ENCODE measurements around the gene ADIRF.
"Not testable (repeated sequence)": the region's sequence is repeated elsewhere in the genome, so short reads cannot be mapped to it uniquely, and the experiment has no call there.

The ADIRF gene

DNA sequence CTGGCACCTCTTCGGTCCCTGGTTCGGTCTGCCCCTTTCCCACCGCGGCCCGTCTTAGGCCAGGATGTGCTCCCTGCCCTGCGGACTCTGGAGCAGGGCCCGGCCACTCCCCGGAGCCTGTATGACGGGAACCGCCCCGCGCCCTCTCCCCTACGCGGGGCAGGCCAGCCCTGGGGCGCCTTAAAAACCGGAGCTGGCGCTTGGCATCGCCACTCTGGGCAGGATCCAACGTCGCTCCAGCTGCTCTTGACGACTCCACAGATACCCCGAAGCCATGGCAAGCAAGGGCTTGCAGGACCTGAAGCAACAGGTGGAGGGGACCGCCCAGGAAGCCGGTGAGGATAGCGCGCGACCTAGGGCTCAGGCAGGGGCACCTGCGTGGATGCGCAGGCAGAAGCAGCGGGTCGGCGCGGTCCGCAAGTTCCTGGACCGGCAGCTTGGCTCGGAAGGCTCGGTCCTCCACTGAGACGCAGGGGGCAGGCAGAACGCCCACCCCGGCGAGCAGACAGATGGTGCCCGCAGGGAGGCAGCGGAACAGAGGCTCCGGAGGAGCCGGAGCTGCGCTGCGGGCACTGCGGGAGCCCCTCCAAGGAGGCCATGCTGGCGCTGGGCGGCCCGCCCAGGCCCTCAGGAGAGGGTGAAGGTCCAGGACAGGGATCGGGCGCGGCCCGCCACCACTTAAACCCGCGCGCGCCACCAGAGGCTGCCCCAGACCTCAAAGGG, at the start of gene ADIRF:
ADIRF (plus strand) TSS at position 212 of the 723 bp plus-strand sequence; CDS start at position 275, 63 bp downstream.
- DNase-seq = peak; percentile 83

- DNase-seq = no peak
Measured at GRCh38 chr10:86922553-86922961, 45.7 kb upstream of the ADIRF start.

GRCh38 chr10:86929468-86930380, 38.6 kb upstream of the ADIRF start:
- DNase-seq = no peak

- no peak for DNase-seq
Measured at GRCh38 chr10:86931872-86932271, 36.4 kb upstream of the ADIRF start.

DNA sequence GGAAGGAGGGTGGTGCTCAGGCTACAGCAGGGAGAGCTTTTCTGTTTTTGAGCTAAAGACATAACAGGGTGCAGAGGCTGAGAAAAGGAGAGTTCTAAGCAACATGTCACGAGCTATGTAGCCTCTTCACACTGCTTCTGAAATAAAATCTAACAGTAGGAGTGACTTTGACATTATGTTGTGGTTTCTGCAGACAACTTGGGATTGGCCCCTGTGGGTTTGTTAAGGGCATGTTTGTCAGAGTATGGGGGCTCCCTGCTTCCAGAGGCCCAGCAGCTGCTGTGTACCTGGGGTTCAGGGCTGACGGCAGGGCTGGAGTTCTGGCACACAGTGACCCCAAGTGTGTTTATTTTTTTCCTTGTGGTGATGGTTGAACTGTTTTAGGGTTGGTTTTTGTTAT, 35.6 kb upstream of the ADIRF start:
- DNase-seq = no peak

GRCh38 chr10:86934162-86934711, 34.0 kb upstream of the ADIRF start:
- peak; percentile 52 for DNase-seq

- DNase-seq = peak; percentile 62
Measured at GRCh38 chr10:86936661-86937501, 31.4 kb upstream of the ADIRF start.

DNA sequence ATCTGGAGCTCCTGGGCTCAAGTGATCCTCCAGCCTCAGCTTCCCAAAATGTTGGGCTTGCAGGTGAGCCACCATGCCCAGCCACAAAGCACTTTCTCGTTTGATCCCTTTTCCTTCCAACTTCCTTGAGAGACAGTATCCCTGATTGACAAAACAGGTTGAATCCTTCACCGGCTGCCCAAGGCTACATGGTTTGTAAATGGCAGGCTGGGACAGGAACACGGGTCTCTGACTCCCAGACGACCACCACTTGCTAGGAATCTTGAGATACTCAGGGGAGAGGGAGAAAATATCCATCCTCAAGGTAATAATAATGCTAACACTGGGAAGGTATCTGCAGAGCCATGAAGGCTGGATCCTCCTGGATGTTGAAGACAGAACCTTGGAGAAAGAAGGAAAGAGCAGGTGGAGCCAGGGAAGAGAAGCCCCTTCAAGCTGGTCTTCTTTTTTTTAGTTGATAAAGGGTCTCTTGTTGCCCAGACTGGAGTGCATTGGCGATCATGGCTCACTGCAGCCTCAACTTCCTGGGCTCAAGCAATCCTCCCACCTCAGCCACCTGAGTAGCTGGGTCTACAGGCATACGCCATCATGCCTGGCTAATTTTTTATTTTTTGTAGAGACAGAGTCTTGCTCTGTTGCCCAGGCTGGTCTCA, 30.7 kb upstream of the ADIRF start:
- DNase-seq = no peak

DNA sequence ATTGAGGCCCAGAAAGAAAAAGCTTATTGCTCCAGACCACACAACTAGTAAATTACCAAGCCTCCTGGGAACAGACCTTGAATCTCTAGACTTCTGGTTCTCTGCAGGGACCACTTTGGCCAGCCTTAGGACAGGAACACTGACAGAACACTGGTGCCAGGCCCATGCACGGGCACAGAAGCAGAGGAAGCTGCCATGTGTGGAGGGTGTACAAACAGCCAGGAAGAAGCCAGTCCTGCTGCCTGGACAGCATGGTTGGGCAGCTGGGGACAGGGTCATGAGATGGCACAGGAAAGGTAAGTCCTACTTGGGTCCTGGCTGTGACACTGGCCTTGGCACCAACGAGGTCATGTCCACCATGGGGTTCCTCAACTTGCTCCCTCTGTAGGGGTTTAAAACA, 30.0 kb upstream of the ADIRF start:
- DNase-seq = no peak

GRCh38 chr10:86940076-86940475, 28.2 kb upstream of the ADIRF start:
- not testable (repeated sequence) for DNase-seq

GRCh38 chr10:86940677-86941076, 27.6 kb upstream of the ADIRF start:
- no peak for DNase-seq

DNA sequence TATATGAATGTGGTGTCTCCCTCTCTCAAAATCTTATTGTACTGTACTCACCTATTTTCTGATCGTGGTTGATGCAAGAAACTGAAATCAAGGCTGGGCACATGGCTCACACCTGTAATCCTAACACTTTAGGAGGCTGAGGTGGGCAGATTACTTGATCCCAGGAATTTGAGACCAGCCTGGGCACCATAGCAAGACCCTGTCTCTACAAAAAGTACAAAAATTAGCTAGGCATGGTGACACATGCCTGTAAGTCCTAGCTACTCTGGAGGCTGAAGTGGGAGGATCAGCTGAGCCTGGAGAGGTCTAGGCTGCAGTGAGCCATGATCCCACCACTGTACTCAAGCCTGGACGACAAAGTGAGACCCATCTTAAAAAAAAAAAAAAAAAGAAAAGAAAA, 26.9 kb upstream of the ADIRF start:
- no peak for DNase-seq

GRCh38 chr10:86941991-86942421, 26.3 kb upstream of the ADIRF start:
- DNase-seq = no peak

DNA sequence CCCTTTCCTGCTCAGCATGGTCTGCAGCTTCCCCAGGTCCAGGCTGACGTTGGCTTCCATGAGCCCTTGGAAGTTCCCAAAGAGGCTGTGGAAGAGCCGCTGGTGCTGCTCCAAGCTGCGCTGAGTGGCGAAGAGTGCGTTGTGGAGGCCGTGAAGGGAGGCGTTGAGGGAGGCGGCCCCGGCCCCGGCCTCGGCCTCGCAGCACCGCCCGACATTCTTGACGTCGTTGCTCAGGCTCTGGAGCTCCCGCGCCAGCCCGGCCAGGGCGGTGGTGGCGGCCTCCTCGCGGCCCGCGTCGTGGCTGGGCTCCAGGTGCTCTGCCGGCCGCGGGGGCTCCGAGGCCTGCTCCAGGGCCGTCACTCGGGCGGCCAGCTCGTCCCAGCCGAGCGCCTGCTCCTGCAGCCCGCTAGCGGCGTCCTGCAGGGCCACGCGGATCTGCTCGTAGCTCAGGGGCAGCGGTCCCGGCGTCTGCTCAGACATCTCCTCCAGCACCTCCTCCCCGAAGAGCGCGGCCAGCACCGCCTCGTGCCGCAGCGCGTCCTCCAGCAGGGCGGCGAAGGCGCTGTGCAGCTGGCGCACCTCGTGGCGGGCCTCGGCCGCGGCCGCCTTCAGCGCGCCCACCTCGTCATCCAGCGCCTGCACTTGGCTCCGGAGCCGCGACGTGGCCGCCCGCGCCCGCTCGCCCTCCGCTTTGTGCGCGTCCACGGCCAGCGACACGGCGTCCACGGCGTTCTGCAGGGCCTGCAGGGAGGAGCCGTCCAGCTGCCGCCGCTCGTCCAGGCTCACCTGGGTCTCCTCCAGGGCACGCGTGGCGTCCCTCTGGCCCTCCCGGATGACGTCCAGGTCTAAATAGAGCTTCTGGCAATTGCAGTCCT, 25.6 kb upstream of the ADIRF start:
- DNase-seq = no peak

- DNase-seq = no peak
Measured at GRCh38 chr10:86943316-86944030, 24.8 kb upstream of the ADIRF start.

- DNase-seq = no peak
Measured at GRCh38 chr10:86944031-86944419, 24.3 kb upstream of the ADIRF start.

DNA sequence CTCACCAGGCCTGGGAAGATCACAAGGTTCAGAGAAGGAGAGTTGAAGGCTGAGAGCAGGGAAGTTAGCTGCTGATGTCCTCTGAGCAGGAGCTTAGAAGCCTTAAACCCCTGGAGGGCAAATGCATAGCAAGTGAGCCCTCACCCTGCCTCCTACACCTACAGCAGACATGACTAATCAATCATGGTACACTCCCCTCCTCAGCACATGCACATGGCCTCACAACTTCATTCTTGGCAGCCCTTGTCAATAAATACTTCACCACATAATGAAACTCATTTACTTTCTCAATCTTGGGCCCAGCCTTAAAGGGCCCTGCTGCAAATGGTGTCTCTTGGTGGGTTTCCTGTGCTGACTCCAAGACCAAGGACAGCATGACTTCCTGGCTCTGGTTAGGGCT, 23.8 kb upstream of the ADIRF start:
- DNase-seq = no peak

DNA sequence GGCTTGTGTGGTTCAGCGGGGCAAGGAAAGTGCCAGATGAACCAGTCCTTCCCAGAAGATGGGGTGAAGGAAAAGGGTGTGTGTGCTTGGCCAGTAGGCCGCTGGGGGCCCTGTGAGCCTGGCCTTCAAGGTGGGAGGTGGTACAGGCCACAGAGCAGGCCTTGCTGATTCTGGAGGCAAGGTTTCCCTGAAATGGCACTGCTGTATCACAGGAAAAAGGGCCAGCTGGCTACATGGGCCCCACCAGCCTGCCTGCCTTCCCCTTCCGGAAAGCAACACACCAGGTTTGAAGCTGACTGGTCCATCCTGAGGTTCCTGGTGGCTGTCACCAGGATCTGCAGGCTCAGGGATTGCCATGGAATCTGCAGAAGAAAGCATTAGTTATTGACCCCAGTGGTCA, 23.4 kb upstream of the ADIRF start:
- DNase-seq = no peak

DNA sequence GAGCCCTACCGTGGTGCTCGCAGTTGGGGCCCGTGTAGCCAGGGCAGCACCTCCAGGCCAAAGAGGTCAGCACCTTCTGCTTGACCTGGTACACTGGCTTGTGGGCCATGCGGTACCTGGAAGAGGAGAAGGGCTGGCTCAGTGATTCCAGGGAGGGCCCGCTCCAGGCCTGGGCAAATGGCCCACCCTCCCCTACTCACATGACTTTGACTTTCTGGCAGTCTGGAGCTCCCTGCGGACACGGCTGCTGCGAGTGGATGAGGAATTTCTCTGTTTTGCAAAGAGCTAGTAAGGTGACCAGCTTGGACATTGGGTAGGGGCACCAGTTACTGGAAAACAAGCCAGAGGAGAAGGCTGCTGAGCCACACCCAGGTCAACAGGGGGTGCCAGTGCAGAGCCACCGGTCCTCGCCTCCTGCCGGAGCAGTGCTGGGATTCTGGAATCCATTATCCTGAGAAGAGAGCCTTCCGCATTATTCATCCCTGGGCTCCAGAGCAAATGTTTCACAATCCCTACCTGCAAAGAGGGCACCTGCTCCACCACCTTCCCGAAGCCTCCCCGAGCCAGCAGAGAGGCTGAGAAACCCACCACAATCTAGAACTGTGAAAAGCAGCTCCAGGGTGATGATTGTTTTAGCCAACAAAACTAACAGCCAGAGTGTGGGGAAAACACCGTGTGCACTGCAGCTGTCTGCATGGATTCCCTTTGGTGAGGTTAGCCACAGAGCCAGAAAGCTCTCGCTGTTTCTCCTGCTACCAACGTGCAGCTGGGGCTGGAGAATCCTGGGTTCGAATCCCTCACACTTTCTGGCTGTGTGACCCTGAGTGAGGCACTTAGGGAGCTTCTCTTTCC, 22.7 kb upstream of the ADIRF start:
- DNase-seq = peak; percentile 63

Measured in NCI-H146 (cell line).